PFSK-1 (cell line): Measurements from ENCODE around the gene DHRS9.

ENCODE experiments used
- POLR2AphosphoS5 ChIP-seq: IDR thresholded peaks from 2 replicates; pipeline ENCODE4 v1.6.1; 2012; ENCODE audit warnings: low read depth, mild to moderate bottlenecking, control low read depth, low read length, moderate library complexity
- REST ChIP-seq, 2 experiments: IDR thresholded peaks; 2 replicates each; pipeline versions ENCODE4 v1.6.1 to v1.8.0; 2011 to 2012; ENCODE audit warnings: low read depth in 2 of 2, low read length in 2 of 2, control low read depth in 1 of 2, inconsistent platforms in 1 of 2, mild to moderate bottlenecking in 1 of 2, moderate library complexity in 1 of 2; ENCODE audit not compliant: insufficient read depth in 1 of 2
- SIN3A ChIP-seq: IDR thresholded peaks from 2 replicates; pipeline ENCODE4 v1.6.1; 2012; ENCODE audit warnings: mild to moderate bottlenecking, low read length, moderate library complexity, borderline replicate concordance; ENCODE audit not compliant: insufficient read depth
- TAF1 ChIP-seq: IDR thresholded peaks from 2 replicates; pipeline ENCODE4 v1.6.1; 2012; ENCODE audit warnings: low read length, control low read depth, borderline replicate concordance; ENCODE audit not compliant: insufficient read depth

GRCh38 chr2:169104848-169105247 is 35.5 kb downstream of the DHRS9 start:
- TF ChIP-seq REST (IDR thresholded peaks at IDR 0.05; ENCODE audit: insufficient read depth in 1 of 2, low read depth in 2 of 2, low read length in 2 of 2) = no peak
- TF ChIP-seq POLR2AphosphoS5 = no peak
- TF ChIP-seq SIN3A = no peak
- no peak for TF ChIP-seq TAF1
